ENCODE data around the gene PRKAG1.

The PRKAG1 gene

GRCh38 chr12:48980953-48981756 is 37.4 kb downstream of the PRKAG1 start:
- no peaks in the 10 kb centered on the region for H3K79me2 ChIP-seq (ENCODE audit: control insufficient read depth, insufficient read depth, low read length, unreplicated experiment)
- H3K27me3 ChIP-seq (ENCODE audit: insufficient read depth, low read length), result peaks cover 88% of the 10 kb centered on the region
- no peak overlapping the region for H3K27ac ChIP-seq (ENCODE audit: low read depth, low read length)
- no peak overlapping the region for H2AFZ ChIP-seq (ENCODE audit: low read length, unreplicated experiment)
- H3K4me3 ChIP-seq (ENCODE audit: low read depth, low read length), result peak overlapping the region; percentile 53
- peaks cover 32% of the 10 kb centered on the region for H3K4me1 ChIP-seq (ENCODE audit: control insufficient read depth, insufficient read depth, low read length, unreplicated experiment)
- H3K36me3 ChIP-seq (ENCODE audit: insufficient read depth, low read length), result no peaks in the 10 kb centered on the region

GRCh38 chr12:48980389-48980952 is 38.1 kb downstream of the PRKAG1 start:
- no peaks in the 10 kb centered on the region for H3K36me3 ChIP-seq (ENCODE audit: insufficient read depth, low read length)
- peaks cover 32% of the 10 kb centered on the region for H3K4me1 ChIP-seq (ENCODE audit: control insufficient read depth, insufficient read depth, low read length, unreplicated experiment)
- no peak overlapping the region for H3K27ac ChIP-seq (ENCODE audit: low read depth, low read length)
- no peak overlapping the region for H2AFZ ChIP-seq (ENCODE audit: low read length, unreplicated experiment)
- peak overlapping the region; percentile 53; the same call in 1 of the 2 replicates for H3K4me3 ChIP-seq (ENCODE audit: low read depth, low read length)
- peaks cover 81% of the 10 kb centered on the region for H3K27me3 ChIP-seq (ENCODE audit: insufficient read depth, low read length)
- H3K79me2 ChIP-seq (ENCODE audit: control insufficient read depth, insufficient read depth, low read length, unreplicated experiment), result no peaks in the 10 kb centered on the region

- no peaks in the 10 kb centered on the region for H3K36me3 ChIP-seq (ENCODE audit: insufficient read depth, low read length)
- no peak overlapping the region for H3K27ac ChIP-seq (ENCODE audit: low read depth, low read length)
- peaks cover 32% of the 10 kb centered on the region for H3K4me1 ChIP-seq (ENCODE audit: control insufficient read depth, insufficient read depth, low read length, unreplicated experiment)
- peak overlapping the region; percentile 53 for H3K4me3 ChIP-seq (ENCODE audit: low read depth, low read length)
- peaks cover 75% of the 10 kb centered on the region for H3K27me3 ChIP-seq (ENCODE audit: insufficient read depth, low read length)
- no peaks in the 10 kb centered on the region for H3K79me2 ChIP-seq (ENCODE audit: control insufficient read depth, insufficient read depth, low read length, unreplicated experiment)
- no peak overlapping the region for H2AFZ ChIP-seq (ENCODE audit: low read length, unreplicated experiment)
Observed at GRCh38 chr12:48979602-48980388, 38.8 kb downstream of the PRKAG1 start.

- peaks cover 32% of the 10 kb centered on the region for H3K4me1 ChIP-seq (ENCODE audit: control insufficient read depth, insufficient read depth, low read length, unreplicated experiment)
- peak overlapping the region; percentile 53 for H3K4me3 ChIP-seq (ENCODE audit: low read depth, low read length)
- no peak overlapping the region for H3K27ac ChIP-seq (ENCODE audit: low read depth, low read length)
- H3K27me3 ChIP-seq (ENCODE audit: insufficient read depth, low read length), result peaks cover 66% of the 10 kb centered on the region
- H2AFZ ChIP-seq (ENCODE audit: low read length, unreplicated experiment), result no peak overlapping the region
- H3K36me3 ChIP-seq (ENCODE audit: insufficient read depth, low read length), result no peaks in the 10 kb centered on the region
- H3K79me2 ChIP-seq (ENCODE audit: control insufficient read depth, insufficient read depth, low read length, unreplicated experiment), result no peaks in the 10 kb centered on the region
Observed at GRCh38 chr12:48978741-48979601, 39.6 kb downstream of the PRKAG1 start.

- no peaks in the 10 kb centered on the region for H3K36me3 ChIP-seq (ENCODE audit: insufficient read depth, low read length)
- H3K27ac ChIP-seq (ENCODE audit: low read depth, low read length), result no peak within 1 kb of the TSS
- H3K4me3 ChIP-seq (ENCODE audit: low read depth, low read length), result no peak within 1 kb of the TSS; the same call in 1 of the 2 replicates
- H3K79me2 ChIP-seq (ENCODE audit: control insufficient read depth, insufficient read depth, low read length, unreplicated experiment), result no peaks in the 10 kb centered on the region
- H2AFZ ChIP-seq (ENCODE audit: low read length, unreplicated experiment), result no peak within 1 kb of the TSS
- H3K4me1 ChIP-seq (ENCODE audit: control insufficient read depth, insufficient read depth, low read length, unreplicated experiment), result peaks cover 37% of the 10 kb centered on the region
- peaks cover 63% of the 10 kb centered on the region for H3K27me3 ChIP-seq (ENCODE audit: insufficient read depth, low read length)
Observed at GRCh38 chr12:48978291-48978740, 40.3 kb downstream of the PRKAG1 start, which contains the start of gene WNT1. WNT1 (plus strand) TSS chr12:48978322; CDS start chr12:48978651, 329 bp downstream.

- Histone ChIP-seq H3K36me3 (ENCODE audit: insufficient read depth, low read length) (no peaks in the 10 kb centered on the region), H3K27ac (ENCODE audit: low read depth, low read length) (no peak overlapping the region), H3K27me3 (ENCODE audit: insufficient read depth, low read length) (peaks cover 67% of the 10 kb centered on the region), H3K4me3 (ENCODE audit: low read depth, low read length) (no peak overlapping the region), H3K4me1 (ENCODE audit: control insufficient read depth, insufficient read depth, low read length, unreplicated experiment) (peaks cover 40% of the 10 kb centered on the region), H2AFZ (ENCODE audit: low read length, unreplicated experiment) (no peak overlapping the region), H3K79me2 (ENCODE audit: control insufficient read depth, insufficient read depth, low read length, unreplicated experiment) (no peaks in the 10 kb centered on the region)
Observed at GRCh38 chr12:48977290-48978281, 41.0 kb downstream of the PRKAG1 start.

GRCh38 chr12:48973941-48974673 is 44.5 kb downstream of the PRKAG1 start:
- Histone ChIP-seq H3K27ac (ENCODE audit: low read depth, low read length) (no peak overlapping the region), H3K27me3 (ENCODE audit: insufficient read depth, low read length) (peaks cover 66% of the 10 kb centered on the region), H3K79me2 (ENCODE audit: control insufficient read depth, insufficient read depth, low read length, unreplicated experiment) (no peaks in the 10 kb centered on the region), H2AFZ (ENCODE audit: low read length, unreplicated experiment) (no peak overlapping the region), H3K4me1 (ENCODE audit: control insufficient read depth, insufficient read depth, low read length, unreplicated experiment) (peaks cover 22% of the 10 kb centered on the region), H3K36me3 (ENCODE audit: insufficient read depth, low read length) (no peaks in the 10 kb centered on the region), H3K4me3 (ENCODE audit: low read depth, low read length) (no peak overlapping the region)

- Histone ChIP-seq H3K4me3 (ENCODE audit: low read depth, low read length) (no peak overlapping the region), H2AFZ (ENCODE audit: low read length, unreplicated experiment) (no peak overlapping the region), H3K79me2 (ENCODE audit: control insufficient read depth, insufficient read depth, low read length, unreplicated experiment) (no peaks in the 10 kb centered on the region), H3K36me3 (ENCODE audit: insufficient read depth, low read length) (no peaks in the 10 kb centered on the region), H3K4me1 (ENCODE audit: control insufficient read depth, insufficient read depth, low read length, unreplicated experiment) (peaks cover 16% of the 10 kb centered on the region), H3K27me3 (ENCODE audit: insufficient read depth, low read length) (peaks cover 60% of the 10 kb centered on the region), H3K27ac (ENCODE audit: low read depth, low read length) (no peak overlapping the region)
Observed at GRCh38 chr12:48973531-48973930, 45.0 kb downstream of the PRKAG1 start.

- no peaks in the 10 kb centered on the region for H3K36me3 ChIP-seq (ENCODE audit: insufficient read depth, low read length)
- H3K27ac ChIP-seq (ENCODE audit: low read depth, low read length), result no peak overlapping the region
- H3K27me3 ChIP-seq (ENCODE audit: insufficient read depth, low read length), result peaks cover 55% of the 10 kb centered on the region
- H3K4me1 ChIP-seq (ENCODE audit: control insufficient read depth, insufficient read depth, low read length, unreplicated experiment), result peaks cover 15% of the 10 kb centered on the region
- no peak overlapping the region for H2AFZ ChIP-seq (ENCODE audit: low read length, unreplicated experiment)
- no peaks in the 10 kb centered on the region for H3K79me2 ChIP-seq (ENCODE audit: control insufficient read depth, insufficient read depth, low read length, unreplicated experiment)
- no peak overlapping the region for H3K4me3 ChIP-seq (ENCODE audit: low read depth, low read length)
Observed at GRCh38 chr12:48972952-48973483, 45.6 kb downstream of the PRKAG1 start.

Measured in ACC112 (cell line).